Renal cortical epithelial cell (primary cell): Measurements from ENCODE around the gene COL9A2. TPM values are rescaled to one million over a fixed set of nuclear protein-coding genes. Genes with fewer than 3 reads are reported as not detected.
"Not testable (repeated sequence)": the region's sequence is repeated elsewhere in the genome, so short reads cannot be mapped to it uniquely, and the experiment has no call there.

Experiments
- DNase-seq: peaks from one replicate; pipeline ENCODE4 v3.0.0-alpha.2; 2011; ENCODE audit warnings: low read depth
- total RNA-seq: library from RNA; depleted of rRNA; stranded (reverse); fragments of >200 nt; gene quantifications from 2 replicates; pipeline ENCODE4 v1.2.3, GENCODE V29; 2014

Gene COL9A2
- total RNA-seq = 4.2 and 7.5 TPM in 2 replicates

GRCh38 chr1:40316595-40317393 is at the start of gene COL9A2:
TSS of gene COL9A2 (minus strand) at chr1:40317286. CDS start at chr1:40317197, 89 bp downstream.
- DNase-seq = no peak

- DNase-seq = peak; percentile 27
These were observed 46.6 kb upstream of the COL9A2 start for GRCh38 chr1:40363721-40364120.

GRCh38 chr1:40362699-40363098 is 45.6 kb upstream of the COL9A2 start:
- no peak for DNase-seq

GRCh38 chr1:40362199-40362598 is 45.1 kb upstream of the COL9A2 start:
- DNase-seq = no peak

- DNase-seq = no peak
These were observed 44.6 kb upstream of the COL9A2 start for GRCh38 chr1:40361637-40362036.

- no peak for DNase-seq
These were observed 44.1 kb upstream of the COL9A2 start for GRCh38 chr1:40361201-40361600.

- DNase-seq = no peak
These were observed 43.5 kb upstream of the COL9A2 start for GRCh38 chr1:40360631-40361030.

GRCh38 chr1:40357625-40358024 is 40.5 kb upstream of the COL9A2 start:
- DNase-seq = no peak

GRCh38 chr1:40353082-40353481 is 36.0 kb upstream of the COL9A2 start:
- no peak for DNase-seq

GRCh38 chr1:40352126-40352525 is 35.0 kb upstream of the COL9A2 start:
- DNase-seq = no peak

- DNase-seq = no peak
These were observed 34.0 kb upstream of the COL9A2 start for GRCh38 chr1:40351124-40351523.

GRCh38 chr1:40350391-40350790 is 33.3 kb upstream of the COL9A2 start:
- no peak for DNase-seq

GRCh38 chr1:40344597-40344996 is 27.5 kb upstream of the COL9A2 start:
- peak; percentile 1 for DNase-seq

GRCh38 chr1:40342381-40342717 is 25.3 kb upstream of the COL9A2 start:
- DNase-seq = not testable (repeated sequence)

- no peak for DNase-seq
These were observed 24.6 kb upstream of the COL9A2 start for GRCh38 chr1:40341491-40342380.

- DNase-seq = no peak
These were observed 22.6 kb upstream of the COL9A2 start for GRCh38 chr1:40339420-40340323.

- DNase-seq = peak; percentile 73
These were observed 21.8 kb upstream of the COL9A2 start for GRCh38 chr1:40338745-40339419.

- no peak for DNase-seq
These were observed 20.4 kb upstream of the COL9A2 start for GRCh38 chr1:40337443-40337842.

GRCh38 chr1:40332695-40333094 is 15.6 kb upstream of the COL9A2 start:
- no peak for DNase-seq

GRCh38 chr1:40331403-40331802 is 14.3 kb upstream of the COL9A2 start:
- not testable (repeated sequence) for DNase-seq

- no peak for DNase-seq
These were observed 2.0 kb upstream of the COL9A2 start for GRCh38 chr1:40318970-40319621.
